Measurements from ENCODE around the gene SCIN. TPM values are rescaled to one million over a fixed set of nuclear protein-coding genes. Genes with fewer than 3 reads are reported as not detected.
"Not testable (repeated sequence)": the region's sequence is repeated elsewhere in the genome, so short reads cannot be mapped to it uniquely, and the experiment has no call there.

SCIN gene
- polyA plus RNA-seq, 10 donors = 0.28 to 1.4 (median 0.80) TPM

GRCh38 chr7:12647364-12648219, 77.1 kb downstream of the SCIN start:
- DNase-seq = no peak

GRCh38 chr7:12648704-12649261, 78.3 kb downstream of the SCIN start:
- no peak for DNase-seq

- DNase-seq = no peak
These were observed 78.8 kb downstream of the SCIN start for GRCh38 chr7:12649348-12649747.

- DNase-seq = no peak
These were observed 79.6 kb downstream of the SCIN start for GRCh38 chr7:12650080-12650479.

- DNase-seq = no peak
These were observed 82.6 kb downstream of the SCIN start for GRCh38 chr7:12653110-12653509.

GRCh38 chr7:12653518-12653917, 83.0 kb downstream of the SCIN start:
- no peak for DNase-seq

GRCh38 chr7:12655161-12655560, 84.6 kb downstream of the SCIN start:
- DNase-seq = no peak

- peak in 1 of 3 donors; percentile 68 for DNase-seq
These were observed 89.9 kb downstream of the SCIN start for GRCh38 chr7:12660423-12660822.

GRCh38 chr7:12660986-12661385, 90.5 kb downstream of the SCIN start:
- DNase-seq = not testable (repeated sequence)

GRCh38 chr7:12661581-12661980, 91.1 kb downstream of the SCIN start:
- no peak for DNase-seq

- peak in 1 of 3 donors; percentile 69 for DNase-seq
These were observed 99.6 kb downstream of the SCIN start for GRCh38 chr7:12670000-12670729.

- DNase-seq = no peak
These were observed 100.4 kb downstream of the SCIN start for GRCh38 chr7:12670743-12671520.

- not testable (repeated sequence) for DNase-seq
These were observed 102.9 kb downstream of the SCIN start for GRCh38 chr7:12673436-12673835.

- DNase-seq = no peak
These were observed 103.5 kb downstream of the SCIN start for GRCh38 chr7:12674053-12674452.

GRCh38 chr7:12674861-12675260, 104.3 kb downstream of the SCIN start:
- no peak for DNase-seq

GRCh38 chr7:12683678-12684585, 113.4 kb downstream of the SCIN start:
- DNase-seq = peak in 1 of 3 donors; percentile 36

GRCh38 chr7:12684733-12685132, 114.2 kb downstream of the SCIN start:
- no peak for DNase-seq

GRCh38 chr7:12685550-12685949, 115.0 kb downstream of the SCIN start:
- DNase-seq = peak in 1 of 3 donors; percentile 48

GRCh38 chr7:12686234-12686890, 115.8 kb downstream of the SCIN start:
- DNase-seq = peak; percentile 83 to 95 (median 92)

Data from muscle of back (tissue), 11 donors.